Tibial nerve (tissue), 4 donors: ENCODE results near the gene RNF43. TPM values are rescaled to one million over a fixed set of nuclear protein-coding genes. Genes with fewer than 3 reads are reported as not detected.

Experiments used
- DNase-seq, 2 donors: peaks; one replicate each; pipeline ENCODE4 v3.0.0-alpha.2; 2019; ENCODE audit warnings: low spot score in 2 of 2
- H3K27ac ChIP-seq, 4 donors: fragments of 200-600 bp; sonication (generic) in 3 of 4; one replicate each; pipeline ENCODE4 v1.5.1; 2017 to 2019; ENCODE audit warnings: mild to moderate bottlenecking in 1 of 4
- H3K27me3 ChIP-seq, 2 donors: fragments of 200-600 bp; sonication (generic) in 1 of 2; one replicate each; pipeline versions ENCODE4 v1.5.1 to v1.6.0; 2017 to 2019
- H3K36me3 ChIP-seq, 3 donors: fragments of 200-600 bp; sonication (generic); one replicate each; pipeline ENCODE4 v1.5.1; 2018 to 2019
- H3K4me1 ChIP-seq, 4 donors: fragments of 200-600 bp; sonication (generic) in 3 of 4; one replicate each; pipeline ENCODE4 v1.5.1; 2017 to 2019
- H3K4me3 ChIP-seq, 4 donors: fragments of 200-600 bp; sonication (generic) in 3 of 4; one replicate each; pipeline ENCODE4 v1.5.1; 2017 to 2019; ENCODE audit warnings: mild to moderate bottlenecking in 1 of 4, moderate library complexity in 1 of 4
- H3K9me3 ChIP-seq, 4 donors: fragments of 200-600 bp; sonication (generic) in 3 of 4; one replicate each; pipeline ENCODE4 v1.5.1; 2017 to 2019
- EP300 ChIP-seq, 2 donors: sonication (generic); formaldehyde crosslinking; IDR thresholded peaks; one replicate each; pipeline ENCODE4 v1.6.1; 2017; ENCODE audit warnings: antibody characterized with exemption in 2 of 2, mild to moderate bottlenecking in 1 of 2
- POLR2A ChIP-seq, 2 donors: fragments of 450-650 bp; IDR thresholded peaks; one replicate each; pipeline ENCODE4 v1.6.1; 2017; ENCODE audit warnings: antibody characterized with exemption in 2 of 2, mild to moderate bottlenecking in 2 of 2, moderate library complexity in 2 of 2
- WGBS, 2 donors: methylation state at CpG; one replicate each; pipeline ENCODE4 v1.1.5; 2018; 5-methylcytosine and 5-hydroxymethylcytosine counted together
- total RNA-seq, 4 donors: library from RNA; depleted of rRNA; stranded (reverse); fragments of >200 nt; gene quantifications; one replicate each; pipeline ENCODE4 v1.1.0, GENCODE V29; 2016
- TF ChIP-seq, protein P1 (sequence below), 5 experiments: fragments of 200-600 bp in 3 of 5; fragments of 450-650 bp in 2 of 5; sonication (generic) in 3 of 5; IDR thresholded peaks; one replicate each; pipeline ENCODE4 v1.5.1; 2016 to 2019; ENCODE audit warnings: antibody characterized with exemption in 5 of 5, mild to moderate bottlenecking in 3 of 5, moderate library complexity in 2 of 5

The RNF43 gene
- total RNA-seq, 4 donors from 2014 or later: under 0.01 to 0.66 (median 0.50) TPM

- Histone ChIP-seq H3K4me3 (no peak overlapping the region), H3K27ac (no peak overlapping the region), H3K27me3 (no peaks in the 10 kb centered on the region), H3K36me3 (no peaks in the 10 kb centered on the region), H3K4me1 (peaks cover 0 to 12% (median 0%) of the 10 kb centered on the region in 4 donors), H3K9me3 (no peaks in the 10 kb centered on the region)
- 43 to 47% methylated on average over 1 of the region's 1 CpG for WGBS, 2 donors
- DNase-seq: no peak
- TF ChIP-seq POLR2A (IDR thresholded peaks at IDR 0.05) (no peak), EP300 (IDR thresholded peaks at IDR 0.05) (no peak)
- TF ChIP-seq, protein P1, sequence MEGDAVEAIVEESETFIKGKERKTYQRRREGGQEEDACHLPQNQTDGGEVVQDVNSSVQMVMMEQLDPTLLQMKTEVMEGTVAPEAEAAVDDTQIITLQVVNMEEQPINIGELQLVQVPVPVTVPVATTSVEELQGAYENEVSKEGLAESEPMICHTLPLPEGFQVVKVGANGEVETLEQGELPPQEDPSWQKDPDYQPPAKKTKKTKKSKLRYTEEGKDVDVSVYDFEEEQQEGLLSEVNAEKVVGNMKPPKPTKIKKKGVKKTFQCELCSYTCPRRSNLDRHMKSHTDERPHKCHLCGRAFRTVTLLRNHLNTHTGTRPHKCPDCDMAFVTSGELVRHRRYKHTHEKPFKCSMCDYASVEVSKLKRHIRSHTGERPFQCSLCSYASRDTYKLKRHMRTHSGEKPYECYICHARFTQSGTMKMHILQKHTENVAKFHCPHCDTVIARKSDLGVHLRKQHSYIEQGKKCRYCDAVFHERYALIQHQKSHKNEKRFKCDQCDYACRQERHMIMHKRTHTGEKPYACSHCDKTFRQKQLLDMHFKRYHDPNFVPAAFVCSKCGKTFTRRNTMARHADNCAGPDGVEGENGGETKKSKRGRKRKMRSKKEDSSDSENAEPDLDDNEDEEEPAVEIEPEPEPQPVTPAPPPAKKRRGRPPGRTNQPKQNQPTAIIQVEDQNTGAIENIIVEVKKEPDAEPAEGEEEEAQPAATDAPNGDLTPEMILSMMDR (IDR thresholded peaks at IDR 0.05): no peak
Measured at GRCh38 chr17:58421711-58422110, 4.4 kb upstream of the RNF43 start.

DNA sequence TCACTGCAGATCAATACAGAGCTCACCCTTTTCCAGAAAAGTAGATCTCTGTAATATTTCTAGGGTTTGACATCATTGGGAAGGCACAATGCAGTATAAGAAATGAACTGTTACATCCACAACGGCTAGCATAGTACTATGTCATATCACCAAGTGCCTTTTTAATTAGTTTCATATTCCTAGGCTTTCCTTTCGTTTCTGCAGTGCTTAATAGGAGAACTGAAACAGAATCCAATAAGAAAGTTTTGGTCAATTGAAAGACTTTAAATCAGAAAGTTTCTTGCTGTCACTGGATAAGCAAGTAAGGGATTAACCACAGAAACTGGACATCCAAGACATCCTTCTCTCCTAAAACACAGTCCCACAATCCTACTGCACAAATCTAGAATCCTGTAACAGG lies 3.5 kb upstream of the RNF43 start:
- no peak for DNase-seq
- no peaks in the 10 kb centered on the region for H3K27me3 ChIP-seq
- TF ChIP-seq, protein P1 (IDR thresholded peaks at IDR 0.05): no peak
- no peak for TF ChIP-seq POLR2A (IDR thresholded peaks at IDR 0.05)
- no peak overlapping the region for H3K27ac ChIP-seq
- H3K9me3 ChIP-seq: no peaks in the 10 kb centered on the region
- H3K4me3 ChIP-seq: no peak overlapping the region
- 44 to 55% methylated on average over 2 of the region's 2 CpGs for WGBS, 2 donors
- H3K36me3 ChIP-seq: no peaks in the 10 kb centered on the region
- H3K4me1 ChIP-seq: peaks cover 0 to 12% (median 0%) of the 10 kb centered on the region in 4 donors

DNA sequence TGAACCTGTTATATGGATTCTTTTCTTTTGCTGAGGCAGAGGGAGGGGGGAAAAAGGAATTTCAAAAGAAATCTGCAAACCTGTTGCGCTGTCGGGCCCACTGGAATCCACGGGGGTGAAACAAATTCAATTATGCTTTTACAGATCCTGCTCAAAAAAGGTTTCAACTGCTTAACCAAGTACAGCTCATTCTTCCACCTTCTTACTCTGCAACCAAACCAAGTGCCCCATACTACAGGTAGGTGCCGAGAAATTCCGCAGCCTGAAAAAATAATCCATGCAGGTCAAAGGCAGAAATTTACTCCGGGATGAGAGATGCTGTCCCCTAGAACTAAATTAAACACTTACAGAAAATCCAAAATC lies 416 bp downstream of the RNF43 start:
- peak overlapping the region in 3 of 4 donors; percentile 37 to 62 (median 52) for H3K27ac ChIP-seq
- TF ChIP-seq, protein P1 (IDR thresholded peaks at IDR 0.05): no peak
- TF ChIP-seq EP300 (IDR thresholded peaks at IDR 0.05) (no peak), POLR2A (IDR thresholded peaks at IDR 0.05) (no peak)
- peak overlapping the region in 3 of 4 donors; percentile 31 to 45 (median 34) for H3K4me3 ChIP-seq
- no peaks in the 10 kb centered on the region for H3K9me3 ChIP-seq
- no peaks in the 10 kb centered on the region for H3K27me3 ChIP-seq
- 44 to 48% methylated on average over 6 of the region's 6 CpGs for WGBS, 2 donors
- DNase-seq: no peak
- no peaks in the 10 kb centered on the region for H3K36me3 ChIP-seq
- peaks cover 0 to 12% (median 0%) of the 10 kb centered on the region in 4 donors for H3K4me1 ChIP-seq

DNA sequence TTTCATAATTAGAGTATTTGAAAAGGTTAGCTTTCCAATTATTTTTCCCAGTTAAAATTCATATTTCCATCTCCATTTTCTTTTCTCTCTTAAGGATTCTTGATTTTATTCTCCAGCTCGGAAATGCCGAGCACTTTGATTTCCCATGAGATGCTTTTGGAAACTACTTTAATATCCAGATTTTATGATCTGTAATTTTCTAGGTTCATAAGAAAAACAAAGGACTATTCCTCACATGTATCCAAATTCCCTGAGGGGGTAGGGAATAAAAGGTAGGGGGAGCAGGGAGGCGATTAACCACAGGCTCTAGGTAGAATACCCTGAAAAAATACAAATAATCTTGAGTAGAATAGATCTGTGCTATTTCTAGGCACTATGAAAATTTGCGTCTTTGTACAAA lies 938 bp downstream of the RNF43 start:
- Histone ChIP-seq H3K9me3 (no peaks in the 10 kb centered on the region), H3K4me1 (peaks cover 0 to 12% (median 0%) of the 10 kb centered on the region in 4 donors), H3K4me3 (peak overlapping the region in 1 of 4 donors; percentile 34), H3K27me3 (no peaks in the 10 kb centered on the region), H3K36me3 (no peaks in the 10 kb centered on the region), H3K27ac (peak overlapping the region in 1 of 4 donors; percentile 37)
- WGBS, 2 donors: 66 to 81% methylated on average over 4 of the region's 4 CpGs
- DNase-seq: no peak
- TF ChIP-seq, protein P1 (IDR thresholded peaks at IDR 0.05): no peak
- TF ChIP-seq EP300 (IDR thresholded peaks at IDR 0.05) (no peak), POLR2A (IDR thresholded peaks at IDR 0.05) (no peak)

- DNase-seq: no peak
- no peak overlapping the region for H3K27ac ChIP-seq
- WGBS, 2 donors: 72 to 77% methylated on average over 6 of the region's 6 CpGs
- H3K9me3 ChIP-seq: no peaks in the 10 kb centered on the region
- TF ChIP-seq EP300 (IDR thresholded peaks at IDR 0.05): no peak
- TF ChIP-seq, protein P1 (IDR thresholded peaks at IDR 0.05): no peak
- no peak for TF ChIP-seq POLR2A (IDR thresholded peaks at IDR 0.05)
- H3K27me3 ChIP-seq: no peaks in the 10 kb centered on the region
- no peaks in the 10 kb centered on the region for H3K36me3 ChIP-seq
- H3K4me3 ChIP-seq: peak overlapping the region in 1 of 4 donors; percentile 4
- H3K4me1 ChIP-seq: peaks cover 0 to 12% (median 0%) of the 10 kb centered on the region in 4 donors
Measured at GRCh38 chr17:58415371-58416055, 1.8 kb downstream of the RNF43 start.
